GM23338 (cell line): ENCODE results near the gene PPARD. TPM values are rescaled to one million over a fixed set of nuclear protein-coding genes. Genes with fewer than 3 reads are reported as not detected.

Experiments used
- ATAC-seq: fragments of 200-7000 bp; cut with Tn5 transposase; 3 replicates; pipeline ENCODE4 v1.9.1; 2020
- DNase-seq: peaks from one replicate; pipeline ENCODE4 v3.0.0-alpha.2; 2015; ENCODE audit warnings: low spot score
- H2AFZ ChIP-seq: fragments of 200-600 bp; sonication (generic); 2 replicates; pipeline ENCODE4 v1.8.0; 2016; ENCODE audit warnings: antibody characterized with exemption, mild to moderate bottlenecking, moderate library complexity
- H3F3A ChIP-seq: fragments of 200-600 bp; sonication (generic); replicated peaks from 2 replicates; pipeline ENCODE4 v1.8.0; 2017; ENCODE audit warnings: antibody characterized with exemption, mixed run types, low read depth
- H3K27ac ChIP-seq: fragments of 200-600 bp; sonication (generic); 2 replicates; pipeline ENCODE4 v1.6.1; 2016; ENCODE audit warnings: low read depth
- H3K27me3 ChIP-seq: fragments of 200-600 bp; sonication (generic); 2 replicates; pipeline ENCODE4 v1.8.0; 2016; ENCODE audit warnings: mild to moderate bottlenecking, mixed run types, moderate library complexity; ENCODE audit not compliant: insufficient read depth
- H3K36me3 ChIP-seq: fragments of 200-600 bp; sonication (generic); 2 replicates; pipeline ENCODE4 v1.8.0; 2016; ENCODE audit warnings: mild to moderate bottlenecking; ENCODE audit not compliant: insufficient read depth
- H3K4me1 ChIP-seq: fragments of 200-600 bp; sonication (generic); 2 replicates; pipeline ENCODE4 v1.8.0; 2016; ENCODE audit warnings: mild to moderate bottlenecking, moderate library complexity; ENCODE audit not compliant: insufficient read depth
- H3K4me2 ChIP-seq: fragments of 200-600 bp; sonication (generic); 2 replicates; pipeline ENCODE4 v1.7.1; 2017; ENCODE audit warnings: mixed run types
- H3K4me3 ChIP-seq: fragments of 200-600 bp; sonication (generic); 2 replicates; pipeline ENCODE4 v1.6.1; 2016; ENCODE audit warnings: mixed run types
- H3K79me2 ChIP-seq: fragments of 200-600 bp; sonication (generic); replicated peaks from 2 replicates; pipeline ENCODE4 v1.8.0; 2017; ENCODE audit warnings: mild to moderate bottlenecking; ENCODE audit not compliant: insufficient read depth
- H3K9me2 ChIP-seq: fragments of 200-600 bp; sonication (generic); 2 replicates; pipeline ENCODE4 v1.8.0; 2017; ENCODE audit not compliant: insufficient read depth
- H4K20me1 ChIP-seq: fragments of 200-600 bp; sonication (generic); replicated peaks from 2 replicates; pipeline ENCODE4 v1.8.0; 2017; ENCODE audit warnings: mild to moderate bottlenecking; ENCODE audit not compliant: insufficient read depth
- H3K27ac Mint-ChIP-seq: 2 replicates; pipeline ENCODE4 v1.8.0; 2020; ENCODE audit warnings: inconsistent platforms, mild to moderate bottlenecking, moderate library complexity, mixed read lengths
- H3K27me3 Mint-ChIP-seq: 3 replicates; pipeline ENCODE4 v1.8.0; 2022; ENCODE audit warnings: low read depth, mild to moderate bottlenecking, moderate library complexity, mixed read lengths, inconsistent platforms; ENCODE audit not compliant: insufficient read depth, poor library complexity
- H3K36me3 Mint-ChIP-seq: 3 replicates; pipeline ENCODE4 v1.8.0; 2021; ENCODE audit warnings: low read depth, mild to moderate bottlenecking, inconsistent platforms, moderate library complexity, mixed read lengths
- H3K4me1 Mint-ChIP-seq: 3 replicates; pipeline ENCODE4 v1.8.0; 2020; ENCODE audit warnings: mild to moderate bottlenecking, inconsistent platforms, mixed read lengths
- H3K4me3 Mint-ChIP-seq: 3 replicates; pipeline ENCODE4 v1.8.0; 2021; ENCODE audit warnings: moderate library complexity, mild to moderate bottlenecking, inconsistent platforms, mixed read lengths
- H3K9me3 Mint-ChIP-seq: 3 replicates; pipeline ENCODE4 v1.8.0; 2020; ENCODE audit warnings: moderate library complexity, mild to moderate bottlenecking, inconsistent platforms, mixed read lengths
- CREB1 ChIP-seq: fragments of 250-450 bp; sonication (Bioruptor Pico); IDR thresholded peaks from 2 replicates; pipeline ENCODE4 v1.5.0; 2020; ENCODE audit warnings: low read depth, mild to moderate bottlenecking, moderate library complexity
- EZH2 ChIP-seq: fragments of 200-600 bp; sonication (generic); IDR thresholded peaks from one replicate; pipeline ENCODE4 v1.8.0; 2017; ENCODE audit warnings: antibody characterized with exemption, mild to moderate bottlenecking, low read depth; ENCODE audit not compliant: unreplicated experiment
- EZH2phosphoT487 ChIP-seq: fragments of 200-600 bp; sonication (generic); IDR thresholded peaks from one replicate; pipeline ENCODE4 v1.8.1; 2018; ENCODE audit warnings: antibody characterized with exemption; ENCODE audit not compliant: unreplicated experiment
- JUNB ChIP-seq: IDR thresholded peaks from one replicate; pipeline ENCODE4 v1.6.1; 2016; ENCODE audit warnings: antibody characterized with exemption; ENCODE audit not compliant: unreplicated experiment
- NANOG ChIP-seq: IDR thresholded peaks from 2 replicates; pipeline ENCODE4 v1.6.1; 2016; ENCODE audit warnings: antibody characterized with exemption, borderline replicate concordance
- POLR2AphosphoS5 ChIP-seq: IDR thresholded peaks from 2 replicates; pipeline ENCODE4 v1.6.1; 2016; ENCODE audit warnings: antibody characterized with exemption, low read depth
- STAT1 ChIP-seq: IDR thresholded peaks from one replicate; pipeline ENCODE4 v1.6.1; 2016; ENCODE audit warnings: antibody characterized with exemption; ENCODE audit not compliant: unreplicated experiment
- ZNF114 ChIP-seq: fragments of 250-450 bp; sonication (Bioruptor Pico); IDR thresholded peaks from 2 replicates; pipeline ENCODE4 v1.5.0; 2020; ENCODE audit warnings: mild to moderate bottlenecking, moderate library complexity
- ZNF331 ChIP-seq: fragments of 250-450 bp; sonication (Bioruptor Pico); IDR thresholded peaks from 2 replicates; pipeline ENCODE4 v1.5.0; 2020; ENCODE audit warnings: low read depth, mild to moderate bottlenecking, moderate library complexity
- polyA plus RNA-seq: library from polyadenylated mRNA; unstranded; fragments of >200 nt; fragmentation: Nextera tagmentation; extraction: Ambion mirVana; gene quantifications from 2 replicates; pipeline ENCODE4 v1.2.1, GENCODE V29; 2016
- total RNA-seq: library from RNA; depleted of rRNA; stranded (reverse); fragments of >200 nt; shearing (Covaris generic); gene quantifications from 2 replicates; pipeline ENCODE4 v1.2.3, GENCODE V29; 2014
- TF ChIP-seq, protein P1 (sequence below): IDR thresholded peaks from 2 replicates; pipeline ENCODE4 v1.6.1; 2016; ENCODE audit warnings: antibody characterized with exemption
- TF ChIP-seq, protein P2 (sequence below): IDR thresholded peaks from one replicate; pipeline ENCODE4 v1.6.1; 2018; ENCODE audit warnings: antibody characterized with exemption; ENCODE audit not compliant: unreplicated experiment
- TF ChIP-seq, protein P3 (sequence below), 2 experiments: fragments of 200-600 bp in 1 of 2; sonication (generic) in 1 of 2; conservative IDR thresholded peaks; 2 replicates each; pipeline versions ENCODE4 v1.5.1 to v1.6.1; 2016 to 2017; ENCODE audit warnings: antibody characterized with exemption in 2 of 2, low read depth in 2 of 2, mild to moderate bottlenecking in 2 of 2, moderate library complexity in 1 of 2
- TF ChIP-seq, protein P4 (sequence below): fragments of 250-450 bp; sonication (Bioruptor Pico); IDR thresholded peaks from 2 replicates; pipeline ENCODE4 v1.5.0; 2020; ENCODE audit warnings: mild to moderate bottlenecking, moderate library complexity

The PPARD gene
- total and polyA plus RNA-seq, 2 experiments from 2014 or later, result 5.1 to 9.7 TPM

DNA sequence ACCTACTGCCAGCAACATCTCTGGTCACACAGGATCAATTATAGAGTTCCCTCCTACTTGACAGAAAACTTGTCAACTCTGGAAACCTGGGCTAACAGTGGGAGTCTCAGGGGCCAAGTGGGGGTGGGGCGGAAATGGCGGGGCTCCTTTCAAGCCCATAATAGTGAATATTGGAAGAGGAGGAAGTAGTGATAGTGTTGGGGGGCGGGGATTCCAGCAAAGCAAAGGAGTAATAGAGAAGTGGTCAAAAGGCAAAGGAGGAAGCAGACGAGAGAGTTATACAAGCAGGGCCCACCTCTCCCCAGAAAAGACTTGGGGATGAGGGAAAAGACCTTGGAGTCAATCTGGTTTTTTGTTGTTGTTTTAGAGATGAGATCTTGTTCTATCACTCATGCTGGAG is 42.7 kb upstream of the PPARD start:
- no peaks in the 10 kb centered on the region for H3K27me3 ChIP-seq
- H4K20me1 ChIP-seq, result no peaks in the 10 kb centered on the region
- Mint-ChIP-seq H3K36me3 (peaks cover 10% of the 10 kb centered on the region), H3K4me3 (no peak overlapping the region), H3K27me3 (peaks cover 7% of the 10 kb centered on the region), H3K27ac (no peak overlapping the region), H3K9me3 (no peaks in the 10 kb centered on the region), H3K4me1 (peaks cover 34% of the 10 kb centered on the region)
- no peak overlapping the region for H3K4me3 ChIP-seq
- no peaks in the 10 kb centered on the region; the same call in 1 of the 2 replicates for H3K36me3 ChIP-seq
- H3F3A ChIP-seq, result no peaks in the 10 kb centered on the region
- no peaks in the 10 kb centered on the region for H3K79me2 ChIP-seq
- H2AFZ ChIP-seq, result no peak overlapping the region
- no peak for ATAC-seq
- H3K4me2 ChIP-seq, result no peak overlapping the region
- no peak for DNase-seq
- peaks cover 30% of the 10 kb centered on the region for H3K4me1 ChIP-seq
- no peaks in the 10 kb centered on the region for H3K9me2 ChIP-seq
- TF ChIP-seq, protein P1, sequence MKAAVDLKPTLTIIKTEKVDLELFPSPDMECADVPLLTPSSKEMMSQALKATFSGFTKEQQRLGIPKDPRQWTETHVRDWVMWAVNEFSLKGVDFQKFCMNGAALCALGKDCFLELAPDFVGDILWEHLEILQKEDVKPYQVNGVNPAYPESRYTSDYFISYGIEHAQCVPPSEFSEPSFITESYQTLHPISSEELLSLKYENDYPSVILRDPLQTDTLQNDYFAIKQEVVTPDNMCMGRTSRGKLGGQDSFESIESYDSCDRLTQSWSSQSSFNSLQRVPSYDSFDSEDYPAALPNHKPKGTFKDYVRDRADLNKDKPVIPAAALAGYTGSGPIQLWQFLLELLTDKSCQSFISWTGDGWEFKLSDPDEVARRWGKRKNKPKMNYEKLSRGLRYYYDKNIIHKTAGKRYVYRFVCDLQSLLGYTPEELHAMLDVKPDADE, result no peak
- TF ChIP-seq, protein P2, sequence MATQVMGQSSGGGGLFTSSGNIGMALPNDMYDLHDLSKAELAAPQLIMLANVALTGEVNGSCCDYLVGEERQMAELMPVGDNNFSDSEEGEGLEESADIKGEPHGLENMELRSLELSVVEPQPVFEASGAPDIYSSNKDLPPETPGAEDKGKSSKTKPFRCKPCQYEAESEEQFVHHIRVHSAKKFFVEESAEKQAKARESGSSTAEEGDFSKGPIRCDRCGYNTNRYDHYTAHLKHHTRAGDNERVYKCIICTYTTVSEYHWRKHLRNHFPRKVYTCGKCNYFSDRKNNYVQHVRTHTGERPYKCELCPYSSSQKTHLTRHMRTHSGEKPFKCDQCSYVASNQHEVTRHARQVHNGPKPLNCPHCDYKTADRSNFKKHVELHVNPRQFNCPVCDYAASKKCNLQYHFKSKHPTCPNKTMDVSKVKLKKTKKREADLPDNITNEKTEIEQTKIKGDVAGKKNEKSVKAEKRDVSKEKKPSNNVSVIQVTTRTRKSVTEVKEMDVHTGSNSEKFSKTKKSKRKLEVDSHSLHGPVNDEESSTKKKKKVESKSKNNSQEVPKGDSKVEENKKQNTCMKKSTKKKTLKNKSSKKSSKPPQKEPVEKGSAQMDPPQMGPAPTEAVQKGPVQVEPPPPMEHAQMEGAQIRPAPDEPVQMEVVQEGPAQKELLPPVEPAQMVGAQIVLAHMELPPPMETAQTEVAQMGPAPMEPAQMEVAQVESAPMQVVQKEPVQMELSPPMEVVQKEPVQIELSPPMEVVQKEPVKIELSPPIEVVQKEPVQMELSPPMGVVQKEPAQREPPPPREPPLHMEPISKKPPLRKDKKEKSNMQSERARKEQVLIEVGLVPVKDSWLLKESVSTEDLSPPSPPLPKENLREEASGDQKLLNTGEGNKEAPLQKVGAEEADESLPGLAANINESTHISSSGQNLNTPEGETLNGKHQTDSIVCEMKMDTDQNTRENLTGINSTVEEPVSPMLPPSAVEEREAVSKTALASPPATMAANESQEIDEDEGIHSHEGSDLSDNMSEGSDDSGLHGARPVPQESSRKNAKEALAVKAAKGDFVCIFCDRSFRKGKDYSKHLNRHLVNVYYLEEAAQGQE, result no peak
- TF ChIP-seq STAT1 (no peak), NANOG (no peak), CREB1 (CRISPR knock-in tag) (no peak), JUNB (no peak), ZNF114 (no peak), ZNF331 (CRISPR knock-in tag) (no peak), EZH2 (no peak), EZH2phosphoT487 (no peak), POLR2AphosphoS5 (no peak)
- TF ChIP-seq, protein P3, sequence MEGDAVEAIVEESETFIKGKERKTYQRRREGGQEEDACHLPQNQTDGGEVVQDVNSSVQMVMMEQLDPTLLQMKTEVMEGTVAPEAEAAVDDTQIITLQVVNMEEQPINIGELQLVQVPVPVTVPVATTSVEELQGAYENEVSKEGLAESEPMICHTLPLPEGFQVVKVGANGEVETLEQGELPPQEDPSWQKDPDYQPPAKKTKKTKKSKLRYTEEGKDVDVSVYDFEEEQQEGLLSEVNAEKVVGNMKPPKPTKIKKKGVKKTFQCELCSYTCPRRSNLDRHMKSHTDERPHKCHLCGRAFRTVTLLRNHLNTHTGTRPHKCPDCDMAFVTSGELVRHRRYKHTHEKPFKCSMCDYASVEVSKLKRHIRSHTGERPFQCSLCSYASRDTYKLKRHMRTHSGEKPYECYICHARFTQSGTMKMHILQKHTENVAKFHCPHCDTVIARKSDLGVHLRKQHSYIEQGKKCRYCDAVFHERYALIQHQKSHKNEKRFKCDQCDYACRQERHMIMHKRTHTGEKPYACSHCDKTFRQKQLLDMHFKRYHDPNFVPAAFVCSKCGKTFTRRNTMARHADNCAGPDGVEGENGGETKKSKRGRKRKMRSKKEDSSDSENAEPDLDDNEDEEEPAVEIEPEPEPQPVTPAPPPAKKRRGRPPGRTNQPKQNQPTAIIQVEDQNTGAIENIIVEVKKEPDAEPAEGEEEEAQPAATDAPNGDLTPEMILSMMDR (conservative IDR thresholded peaks at IDR 0.05; ENCODE audit: low read depth in 2 of 2), result no peak
- TF ChIP-seq, protein P4, sequence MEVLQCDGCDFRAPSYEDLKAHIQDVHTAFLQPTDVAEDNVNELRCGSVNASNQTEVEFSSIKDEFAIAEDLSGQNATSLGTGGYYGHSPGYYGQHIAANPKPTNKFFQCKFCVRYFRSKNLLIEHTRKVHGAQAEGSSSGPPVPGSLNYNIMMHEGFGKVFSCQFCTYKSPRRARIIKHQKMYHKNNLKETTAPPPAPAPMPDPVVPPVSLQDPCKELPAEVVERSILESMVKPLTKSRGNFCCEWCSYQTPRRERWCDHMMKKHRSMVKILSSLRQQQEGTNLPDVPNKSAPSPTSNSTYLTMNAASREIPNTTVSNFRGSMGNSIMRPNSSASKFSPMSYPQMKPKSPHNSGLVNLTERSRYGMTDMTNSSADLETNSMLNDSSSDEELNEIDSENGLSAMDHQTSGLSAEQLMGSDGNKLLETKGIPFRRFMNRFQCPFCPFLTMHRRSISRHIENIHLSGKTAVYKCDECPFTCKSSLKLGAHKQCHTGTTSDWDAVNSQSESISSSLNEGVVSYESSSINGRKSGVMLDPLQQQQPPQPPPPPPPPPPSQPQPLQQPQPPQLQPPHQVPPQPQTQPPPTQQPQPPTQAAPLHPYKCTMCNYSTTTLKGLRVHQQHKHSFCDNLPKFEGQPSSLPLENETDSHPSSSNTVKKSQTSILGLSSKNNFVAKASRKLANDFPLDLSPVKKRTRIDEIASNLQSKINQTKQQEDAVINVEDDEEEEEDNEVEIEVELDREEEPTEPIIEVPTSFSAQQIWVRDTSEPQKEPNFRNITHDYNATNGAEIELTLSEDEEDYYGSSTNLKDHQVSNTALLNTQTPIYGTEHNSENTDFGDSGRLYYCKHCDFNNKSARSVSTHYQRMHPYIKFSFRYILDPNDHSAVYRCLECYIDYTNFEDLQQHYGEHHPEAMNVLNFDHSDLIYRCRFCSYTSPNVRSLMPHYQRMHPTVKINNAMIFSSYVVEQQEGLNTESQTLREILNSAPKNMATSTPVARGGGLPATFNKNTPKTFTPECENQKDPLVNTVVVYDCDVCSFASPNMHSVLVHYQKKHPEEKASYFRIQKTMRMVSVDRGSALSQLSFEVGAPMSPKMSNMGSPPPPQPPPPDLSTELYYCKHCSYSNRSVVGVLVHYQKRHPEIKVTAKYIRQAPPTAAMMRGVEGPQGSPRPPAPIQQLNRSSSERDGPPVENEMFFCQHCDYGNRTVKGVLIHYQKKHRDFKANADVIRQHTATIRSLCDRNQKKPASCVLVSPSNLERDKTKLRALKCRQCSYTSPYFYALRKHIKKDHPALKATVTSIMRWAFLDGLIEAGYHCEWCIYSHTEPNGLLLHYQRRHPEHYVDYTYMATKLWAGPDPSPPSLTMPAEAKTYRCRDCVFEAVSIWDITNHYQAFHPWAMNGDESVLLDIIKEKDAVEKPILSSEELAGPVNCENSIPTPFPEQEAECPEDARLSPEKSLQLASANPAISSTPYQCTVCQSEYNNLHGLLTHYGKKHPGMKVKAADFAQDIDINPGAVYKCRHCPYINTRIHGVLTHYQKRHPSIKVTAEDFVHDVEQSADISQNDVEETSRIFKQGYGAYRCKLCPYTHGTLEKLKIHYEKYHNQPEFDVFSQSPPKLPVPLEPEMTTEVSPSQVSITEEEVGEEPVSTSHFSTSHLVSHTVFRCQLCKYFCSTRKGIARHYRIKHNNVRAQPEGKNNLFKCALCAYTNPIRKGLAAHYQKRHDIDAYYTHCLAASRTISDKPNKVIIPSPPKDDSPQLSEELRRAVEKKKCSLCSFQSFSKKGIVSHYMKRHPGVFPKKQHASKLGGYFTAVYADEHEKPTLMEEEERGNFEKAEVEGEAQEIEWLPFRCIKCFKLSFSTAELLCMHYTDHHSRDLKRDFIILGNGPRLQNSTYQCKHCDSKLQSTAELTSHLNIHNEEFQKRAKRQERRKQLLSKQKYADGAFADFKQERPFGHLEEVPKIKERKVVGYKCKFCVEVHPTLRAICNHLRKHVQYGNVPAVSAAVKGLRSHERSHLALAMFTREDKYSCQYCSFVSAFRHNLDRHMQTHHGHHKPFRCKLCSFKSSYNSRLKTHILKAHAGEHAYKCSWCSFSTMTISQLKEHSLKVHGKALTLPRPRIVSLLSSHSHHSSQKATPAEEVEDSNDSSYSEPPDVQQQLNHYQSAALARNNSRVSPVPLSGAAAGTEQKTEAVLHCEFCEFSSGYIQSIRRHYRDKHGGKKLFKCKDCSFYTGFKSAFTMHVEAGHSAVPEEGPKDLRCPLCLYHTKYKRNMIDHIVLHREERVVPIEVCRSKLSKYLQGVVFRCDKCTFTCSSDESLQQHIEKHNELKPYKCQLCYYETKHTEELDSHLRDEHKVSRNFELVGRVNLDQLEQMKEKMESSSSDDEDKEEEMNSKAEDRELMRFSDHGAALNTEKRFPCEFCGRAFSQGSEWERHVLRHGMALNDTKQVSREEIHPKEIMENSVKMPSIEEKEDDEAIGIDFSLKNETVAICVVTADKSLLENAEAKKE (CRISPR knock-in tag), result no peak
- H3K27ac ChIP-seq, result no peak overlapping the region
